DMS79 treated with DMSO at 0.1 percent for 48 hours (cell line): ENCODE results near the gene TEAD3.

Source experiments
- DNase-seq: peaks from one replicate; lab custom pipeline; 2025; lab: John Stamatoyannopoulos, UW

Gene TEAD3

GRCh38 chr6:35475573-35475972, 21.3 kb downstream of the TEAD3 start:
- no peak for DNase-seq

- DNase-seq, result no peak
These were observed 21.8 kb downstream of the TEAD3 start for GRCh38 chr6:35474942-35475570.

GRCh38 chr6:35474131-35474941, 22.5 kb downstream of the TEAD3 start:
- DNase-seq, result no peak

- no peak for DNase-seq
These were observed 23.1 kb downstream of the TEAD3 start for GRCh38 chr6:35473850-35474130.

GRCh38 chr6:35473075-35473849, 23.6 kb downstream of the TEAD3 start:
- DNase-seq, result no peak

GRCh38 chr6:35471836-35472345, 25.0 kb downstream of the TEAD3 start:
- no peak for DNase-seq

- DNase-seq, result no peak
These were observed 26.2 kb downstream of the TEAD3 start for GRCh38 chr6:35470663-35471120.

GRCh38 chr6:35469751-35470662, 26.9 kb downstream of the TEAD3 start:
- no peak for DNase-seq

- no peak for DNase-seq
These were observed 27.7 kb downstream of the TEAD3 start for GRCh38 chr6:35468980-35469750.

- DNase-seq, result peak; percentile 95
These were observed 28.5 kb downstream of the TEAD3 start, which contains the start of gene RPL10A for GRCh38 chr6:35468181-35468979. TSS of gene RPL10A (plus strand) at chr6:35468401. CDS start at chr6:35468435, 34 bp downstream.

GRCh38 chr6:35465646-35466045, 31.2 kb downstream of the TEAD3 start:
- no peak for DNase-seq

- DNase-seq, result no peak
These were observed 33.6 kb downstream of the TEAD3 start for GRCh38 chr6:35463292-35463691.

GRCh38 chr6:35461270-35461669, 35.6 kb downstream of the TEAD3 start:
- no peak for DNase-seq

- no peak for DNase-seq
These were observed 39.0 kb downstream of the TEAD3 start for GRCh38 chr6:35457907-35458306.

- DNase-seq, result no peak
These were observed 42.3 kb downstream of the TEAD3 start for GRCh38 chr6:35454391-35455110.

GRCh38 chr6:35453236-35453635, 43.6 kb downstream of the TEAD3 start:
- DNase-seq, result peak; percentile 6

GRCh38 chr6:35452183-35453090, 44.4 kb downstream of the TEAD3 start, which contains the start of gene FANCE:
TSS of gene FANCE (plus strand) at chr6:35452338. CDS start at chr6:35452546, 208 bp downstream.
- DNase-seq, result peak; percentile 78
